Brain pericyte (primary cell): ENCODE data around the gene KCNQ1.

ENCODE experiments used
- DNase-seq: peaks from one replicate; pipeline ENCODE4 v3.0.0-alpha.2; 2012; ENCODE audit warnings: low read depth, low spot score

The KCNQ1 gene

DNA sequence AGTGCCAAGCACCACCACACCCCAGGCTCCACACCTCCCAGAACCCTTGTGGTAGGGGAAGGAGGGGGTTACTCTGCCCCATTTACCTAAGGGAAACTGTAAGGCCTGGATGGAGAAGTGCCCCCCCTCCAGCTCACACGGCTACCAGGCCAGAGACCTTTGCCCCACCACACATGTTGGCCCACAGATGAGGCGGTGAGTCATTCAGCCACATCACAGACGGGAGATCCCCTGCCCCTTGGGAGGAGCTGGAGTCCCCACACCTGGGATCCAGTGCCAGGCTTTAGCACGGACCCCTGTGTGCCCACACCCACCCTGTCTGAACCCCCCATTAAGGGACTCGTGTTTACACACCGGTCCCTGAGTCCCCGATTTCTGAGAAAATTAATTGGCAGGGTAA is 415.8 kb downstream of the KCNQ1 start:
- DNase-seq = no peak

- DNase-seq = no peak
Observed at GRCh38 chr11:2862395-2863275, 417.8 kb downstream of the KCNQ1 start.

DNA sequence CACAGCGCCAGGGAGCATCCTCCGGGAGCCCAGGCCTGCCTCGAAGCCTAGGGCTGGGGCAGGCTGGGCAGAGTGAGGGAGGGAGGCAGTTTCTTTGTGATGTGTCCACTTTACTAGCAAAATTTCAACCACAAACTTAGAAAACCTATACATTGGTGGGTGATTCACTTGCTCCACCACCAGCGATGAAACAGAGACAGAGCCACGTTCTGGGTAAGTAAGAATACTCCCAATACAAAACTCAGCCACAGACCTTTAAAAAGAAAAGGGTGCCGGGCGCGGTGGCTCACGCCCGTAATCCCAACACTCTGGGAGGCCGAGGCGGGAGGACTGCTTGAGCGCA is 418.4 kb downstream of the KCNQ1 start:
- no peak for DNase-seq

DNA sequence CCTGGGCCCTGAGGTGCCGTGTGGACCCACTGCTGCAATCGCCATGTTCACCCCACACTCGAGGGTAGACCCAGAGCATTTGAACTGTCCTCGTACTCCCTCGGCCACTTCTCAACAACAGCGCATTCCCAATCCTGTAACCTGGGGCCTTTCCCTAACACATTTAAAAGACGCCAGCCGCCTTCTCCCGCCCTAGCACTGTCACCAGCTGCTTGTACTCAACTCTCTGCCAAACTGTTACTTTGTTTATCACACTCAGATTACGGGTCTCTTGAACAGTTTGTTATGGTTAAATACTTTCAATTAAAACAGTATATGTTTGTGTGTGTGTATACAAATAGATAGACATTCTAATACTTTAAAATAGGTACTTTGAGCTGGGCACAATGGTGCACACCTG is 420.1 kb downstream of the KCNQ1 start:
- no peak for DNase-seq

DNA sequence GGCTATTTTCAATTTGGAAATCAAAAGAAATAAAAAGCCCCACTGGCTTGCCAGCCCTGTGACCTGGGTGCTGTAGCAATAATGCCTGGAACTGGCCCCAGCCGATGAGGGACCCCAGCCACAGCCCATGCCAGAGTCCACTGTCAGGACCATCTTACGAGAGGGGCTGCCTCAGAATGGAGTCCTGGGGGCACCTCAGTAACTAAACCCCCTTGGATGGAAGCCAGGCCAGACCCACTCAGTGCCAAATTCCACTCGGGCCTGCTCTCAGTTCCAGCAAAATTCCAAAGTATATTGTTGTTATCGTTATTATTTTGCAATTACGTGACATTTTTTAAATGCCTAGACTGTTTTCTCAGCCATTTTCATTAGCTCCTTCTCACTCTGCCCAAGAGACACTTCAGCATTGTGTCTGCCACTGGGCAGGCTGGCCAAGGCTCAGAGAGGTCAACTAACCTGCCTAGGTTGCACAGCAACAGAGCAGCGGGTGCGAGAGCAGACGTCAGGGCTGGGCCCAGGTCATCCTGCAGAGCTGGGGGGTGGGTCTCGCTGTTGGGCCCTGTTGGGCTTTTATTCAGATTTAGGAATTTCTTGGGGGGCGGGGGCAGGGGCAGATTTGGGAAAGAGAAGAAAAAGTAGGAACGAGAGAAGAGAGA is 421.2 kb downstream of the KCNQ1 start:
- DNase-seq = no peak

DNA sequence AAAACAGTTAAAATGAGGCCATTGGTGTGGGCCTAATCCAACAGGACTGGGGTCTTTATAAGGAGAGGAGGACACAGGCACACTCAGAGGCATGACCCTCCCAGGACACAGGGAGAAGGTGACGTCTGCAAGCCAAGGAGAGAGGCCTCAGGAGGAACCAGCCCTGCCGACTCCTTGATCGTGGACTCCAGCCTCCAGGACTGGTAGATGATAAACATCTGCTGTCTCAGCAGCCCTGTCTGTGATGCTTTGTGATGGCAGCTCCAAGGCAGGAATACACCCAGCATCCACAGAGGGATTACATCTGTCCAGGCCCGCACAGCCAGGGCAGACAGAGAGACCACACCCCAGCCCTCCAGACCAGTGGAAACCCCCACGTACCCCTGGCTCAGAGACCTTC is 422.3 kb downstream of the KCNQ1 start:
- no peak for DNase-seq

DNA sequence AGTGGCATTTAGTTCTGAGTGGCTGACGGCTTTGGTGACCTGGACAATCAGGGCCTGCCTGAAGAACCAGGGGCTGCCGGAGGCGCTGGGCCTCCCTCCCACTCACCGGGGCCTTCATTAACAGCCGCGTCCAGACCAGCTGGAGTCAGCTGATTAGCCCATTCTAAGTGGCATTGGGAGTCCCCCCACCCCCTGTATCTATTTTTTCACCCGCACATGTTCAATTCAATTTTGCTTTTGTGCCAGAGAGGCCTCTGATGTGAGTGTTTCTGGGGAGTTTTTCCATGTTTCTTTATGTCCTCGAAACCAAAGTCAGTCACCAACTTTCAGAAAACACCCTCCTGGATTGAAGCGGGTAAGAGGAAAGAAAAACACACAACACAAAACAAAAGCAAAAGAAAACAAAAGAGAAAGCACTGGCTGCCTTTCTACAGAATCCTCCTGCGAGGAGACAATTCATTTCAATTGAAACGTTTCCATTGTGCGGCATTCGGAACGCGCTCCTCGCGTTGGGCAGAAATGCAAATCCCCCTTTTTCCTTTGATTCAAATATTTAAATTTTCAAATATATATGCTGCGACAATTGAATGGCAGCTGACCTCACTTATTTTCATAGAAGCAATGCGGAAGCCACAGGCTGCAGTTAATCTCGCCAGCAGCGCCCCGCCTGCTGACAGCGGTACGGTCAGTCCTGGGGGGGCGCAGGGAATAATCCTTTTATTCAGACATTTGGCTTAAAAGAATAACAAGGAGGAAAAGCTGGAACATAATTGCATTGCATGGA is 423.1 kb downstream of the KCNQ1 start:
- DNase-seq = no peak

DNA sequence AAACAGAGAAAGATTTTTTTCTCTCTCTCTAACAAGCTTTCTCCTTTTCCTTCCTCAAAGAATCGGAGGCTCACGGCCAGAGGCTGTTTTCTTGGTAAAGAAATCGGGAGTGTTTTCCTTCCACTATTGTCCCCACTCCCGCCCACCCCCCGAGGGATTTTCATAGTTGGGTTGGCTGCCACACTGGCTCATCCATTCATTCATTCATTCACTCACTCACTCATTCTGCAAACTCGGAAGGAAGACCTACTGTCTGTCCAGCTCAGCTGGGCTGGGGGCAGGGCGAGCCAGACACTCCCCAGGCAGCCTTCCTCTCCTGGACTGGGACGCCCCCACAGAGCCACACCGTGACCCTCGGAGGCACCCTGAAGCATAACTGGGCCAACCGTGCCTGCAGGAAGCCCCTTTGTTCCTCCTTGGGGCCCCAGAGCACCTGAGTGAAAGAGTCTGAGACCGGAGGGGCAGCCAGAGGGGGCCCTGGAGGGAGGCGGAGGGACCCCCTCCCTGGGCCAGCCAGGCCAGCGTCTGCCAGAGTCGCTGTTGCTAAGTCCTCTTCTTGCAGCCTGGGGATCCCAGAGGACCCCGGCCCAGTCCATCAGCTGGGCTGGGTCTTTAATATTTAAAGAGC is 423.8 kb downstream of the KCNQ1 start:
- DNase-seq = no peak

- no peak for DNase-seq
Observed at GRCh38 chr11:2869134-2869526, 424.3 kb downstream of the KCNQ1 start.

GRCh38 chr11:2869561-2870427 is 425.0 kb downstream of the KCNQ1 start:
- DNase-seq = no peak

DNA sequence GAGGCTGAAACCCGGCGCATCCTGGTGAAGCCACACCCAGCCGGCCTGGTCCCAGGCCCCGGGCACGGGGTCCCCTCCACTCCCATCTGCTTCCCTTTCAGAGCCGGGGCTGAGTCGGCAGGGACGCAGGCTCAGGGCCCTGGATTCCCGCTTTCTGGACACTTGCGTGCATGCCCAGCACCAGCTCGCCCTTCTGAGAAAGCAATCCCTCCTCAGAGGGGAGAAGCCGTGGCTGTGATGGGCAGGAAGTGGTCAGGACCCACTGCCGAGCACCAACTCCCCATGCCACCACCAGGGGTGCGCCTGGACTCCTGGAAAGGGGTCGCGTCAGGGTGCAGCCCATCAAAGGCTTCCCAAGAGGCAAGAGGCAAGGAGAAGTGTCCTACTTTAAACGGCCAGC is 425.7 kb downstream of the KCNQ1 start:
- DNase-seq = no peak

- DNase-seq = no peak
Observed at GRCh38 chr11:2870969-2871680, 426.3 kb downstream of the KCNQ1 start.

DNA sequence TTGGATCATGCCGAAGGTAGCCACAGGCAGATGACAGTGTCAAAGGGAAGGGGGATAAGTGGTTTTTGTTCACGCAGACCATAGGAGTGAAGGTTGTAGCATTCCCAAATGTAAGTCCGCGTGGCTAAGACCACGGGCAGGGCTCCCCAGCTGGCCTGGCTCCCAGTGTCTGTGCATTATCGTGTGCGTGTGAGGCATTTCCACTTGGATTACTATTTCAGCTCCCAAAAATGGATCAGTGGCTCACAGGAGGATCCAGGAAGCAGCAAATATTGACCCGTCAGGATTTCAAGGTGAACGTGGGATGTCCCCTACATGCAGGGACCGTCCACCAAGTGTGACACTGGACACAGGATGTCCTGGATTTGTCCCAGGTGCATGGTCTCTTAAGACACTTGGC is 430.2 kb downstream of the KCNQ1 start:
- DNase-seq = no peak

DNA sequence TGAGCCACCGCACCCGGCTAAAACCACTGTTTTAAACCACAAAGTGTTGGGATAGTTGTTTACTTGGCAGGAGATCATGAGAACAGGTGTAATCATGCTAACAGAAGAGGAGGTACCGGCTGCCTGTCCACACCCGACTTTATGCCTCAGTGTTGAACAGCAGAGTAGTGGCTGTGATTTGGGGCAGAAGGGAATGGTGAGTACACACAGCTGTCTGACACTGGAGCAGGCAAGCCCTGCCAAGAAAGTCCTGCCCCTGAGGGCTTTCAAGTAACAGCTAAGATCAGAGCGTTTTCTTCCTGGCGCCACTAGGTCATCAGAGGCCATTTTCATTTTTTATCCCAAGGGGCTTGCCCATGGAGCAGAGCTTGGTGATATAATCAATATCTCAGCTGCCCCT is 432.7 kb downstream of the KCNQ1 start:
- DNase-seq = no peak

DNA sequence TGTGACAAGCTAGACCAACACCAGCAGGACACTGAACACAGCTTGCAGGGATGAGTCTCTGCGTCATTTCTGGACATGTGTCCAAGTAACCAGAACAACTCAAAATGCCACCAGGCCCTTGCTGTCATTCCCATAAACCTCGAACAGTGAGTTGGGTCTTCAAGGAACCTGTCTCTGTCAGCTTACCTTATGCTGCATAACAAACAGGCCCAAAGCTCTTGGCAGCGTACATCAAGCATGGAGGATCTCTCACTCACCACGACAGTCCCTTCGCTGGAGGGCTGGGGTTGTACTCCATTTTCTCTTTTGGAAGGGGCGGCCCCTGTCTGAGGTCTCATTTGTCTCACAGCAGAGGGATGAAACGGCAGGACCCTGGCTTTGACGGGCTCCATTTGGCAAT is 434.0 kb downstream of the KCNQ1 start:
- DNase-seq = no peak

GRCh38 chr11:2880646-2881045 is 435.8 kb downstream of the KCNQ1 start:
- no peak for DNase-seq

DNA sequence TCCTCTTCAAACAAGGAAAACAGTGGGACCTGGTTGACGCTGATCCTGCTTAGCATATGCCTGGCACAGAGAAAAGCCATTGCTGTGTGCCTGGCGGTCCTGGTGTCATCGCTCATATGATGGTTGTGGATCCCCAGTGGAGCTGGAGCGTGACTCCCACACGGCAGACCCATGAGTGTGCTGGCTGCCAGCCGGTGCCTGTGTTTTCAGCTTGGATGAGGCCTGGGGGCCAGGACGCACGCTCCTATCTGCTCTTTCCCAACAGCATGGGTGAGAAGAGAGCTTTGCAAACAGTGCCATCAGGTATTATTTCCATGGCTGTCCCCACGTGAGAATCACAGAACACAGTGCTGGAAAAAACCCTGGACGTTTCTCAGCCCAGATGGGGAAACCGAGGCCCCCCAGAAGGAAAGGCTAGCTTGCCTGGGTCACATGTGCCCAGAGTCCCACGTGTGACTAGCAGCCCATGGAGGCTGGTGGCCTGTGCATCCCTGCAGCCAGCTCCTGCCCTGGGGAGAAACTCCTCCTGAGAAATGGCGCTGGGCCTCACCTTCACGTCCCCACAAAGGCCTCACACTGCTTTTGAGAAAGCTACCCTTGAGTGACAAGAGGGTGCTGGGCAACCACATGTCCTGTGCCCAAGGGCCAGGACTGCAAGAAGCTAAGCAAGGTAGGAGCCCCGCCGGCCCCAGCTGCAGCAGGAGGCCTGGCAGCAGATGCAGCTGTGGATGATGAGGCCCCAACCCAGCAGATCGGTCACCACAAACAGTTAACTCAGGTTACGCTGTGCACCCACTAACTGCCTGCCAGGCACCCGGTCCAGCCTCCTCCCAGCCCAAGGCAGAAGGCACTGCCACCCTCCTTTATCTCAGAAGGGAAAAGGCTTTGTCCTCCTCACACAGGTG is 436.5 kb downstream of the KCNQ1 start:
- no peak for DNase-seq

DNA sequence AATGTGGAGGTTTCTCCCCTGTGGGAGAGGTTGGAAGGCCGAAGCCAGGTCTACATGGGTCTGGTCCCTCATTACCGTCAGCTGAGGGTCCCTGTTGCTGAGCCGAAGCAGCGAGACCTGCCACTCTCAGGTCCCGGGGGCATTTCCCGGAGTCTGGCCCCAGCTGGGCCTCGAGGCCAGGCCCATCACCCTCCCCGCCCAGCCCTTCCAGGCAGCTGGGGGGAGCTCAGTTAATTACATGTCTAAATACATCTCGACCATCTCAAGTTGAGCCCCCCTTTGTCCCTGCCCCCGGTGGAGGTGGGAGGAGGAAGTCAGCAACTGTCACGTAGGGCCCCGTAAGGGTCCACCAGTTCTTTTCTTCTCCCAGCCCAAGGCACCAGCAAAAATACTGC is 437.2 kb downstream of the KCNQ1 start:
- no peak for DNase-seq

- no peak for DNase-seq
Observed at GRCh38 chr11:2882396-2883110, 437.7 kb downstream of the KCNQ1 start.
